Aorta (tissue), 5 donors: ENCODE measurements around the gene SCAPER. TPM values are rescaled to one million over a fixed set of nuclear protein-coding genes. Genes with fewer than 3 reads are reported as not detected.
A peak's percentile ranks its signal among the peaks of the same experiment; 100 is the strongest.
"Not testable (repeated sequence)": the region's sequence is repeated elsewhere in the genome, so short reads cannot be mapped to it uniquely, and the experiment has no call there.

Experiments
- ATAC-seq: fragments of 200-7000 bp; cut with Tn5 transposase; one replicate; pipeline ENCODE4 v1.9.1; 2022; ENCODE audit warnings: moderate library complexity; ENCODE audit not compliant: low FRiP score
- DNase-seq, 2 donors: peaks; one replicate each; pipeline ENCODE4 v3.0.0-alpha.2; 2020
- H3K27ac ChIP-seq, 2 donors: one replicate each; pipeline ENCODE4 v1.5.1; 2013; ENCODE audit warnings: low read length in 2 of 2, mild to moderate bottlenecking in 2 of 2, moderate library complexity in 2 of 2, control low read depth in 1 of 2, inconsistent platforms in 1 of 2, low read depth in 1 of 2
- H3K27me3 ChIP-seq, 2 donors: one replicate each; pipeline ENCODE4 v1.6.1; 2013; ENCODE audit warnings: control low read depth in 1 of 2, low read length in 1 of 2, mild to moderate bottlenecking in 1 of 2, moderate library complexity in 1 of 2; ENCODE audit not compliant: insufficient read depth in 2 of 2, control insufficient read depth in 1 of 2
- H3K36me3 ChIP-seq, 2 donors: one replicate each; pipeline ENCODE4 v1.6.1; 2013; ENCODE audit warnings: control low read depth in 1 of 2, low read length in 1 of 2, mild to moderate bottlenecking in 1 of 2; ENCODE audit not compliant: insufficient read depth in 2 of 2, control insufficient read depth in 1 of 2
- H3K4me1 ChIP-seq, 2 donors: one replicate each; pipeline ENCODE4 v1.6.1; 2013; ENCODE audit warnings: low read length in 2 of 2, control low read depth in 1 of 2, mild to moderate bottlenecking in 1 of 2, moderate library complexity in 1 of 2; ENCODE audit not compliant: insufficient read depth in 2 of 2, control insufficient read depth in 1 of 2
- H3K4me3 ChIP-seq, 2 donors: one replicate each; pipeline ENCODE4 v1.5.1; 2013; ENCODE audit warnings: low read length in 2 of 2, control low read depth in 1 of 2, mild to moderate bottlenecking in 1 of 2
- H3K9me3 ChIP-seq: one replicate; pipeline ENCODE4 v1.6.1; 2013; ENCODE audit warnings: mild to moderate bottlenecking, low read length; ENCODE audit not compliant: control insufficient read depth
- WGBS, 2 donors: extraction: QIAGEN DNeasy Blood & Tissue Kit; methylation state at CpG; one replicate each; pipeline ENCODE4 v1.1.7; 2013; 5-methylcytosine and 5-hydroxymethylcytosine counted together
- intact Hi-C, 2 donors: fragments of 100-400 bp; cut with DNase I; formaldehyde crosslinking; loops; one replicate each; pipeline versions ENCODE4 v1.14.2 to v1.15.0; 2022
- polyA plus RNA-seq, 2 donors: library from polyadenylated mRNA; stranded (reverse); fragments of 200-250 nt; gene quantifications; one replicate each; pipeline ENCODE4 v1.2.3, GENCODE V29; 2013
- total RNA-seq, 2 donors: library from RNA; stranded (reverse); fragmentation: NEBNext Ultra II Directional; extraction: Animal tissue kit (Norgen Biotek cat#: 25700); gene quantifications; one replicate each; pipeline ENCODE4 v1.2.1, GENCODE V29; 2021
- donor health status: healthy with polysubstance abuse.
- donor health status: Bipolar disorder and iron deficiency.
- donor health status: DM: no; HTN: no; CAD: no.
- donor health status: DM: no; HTN: no; CAD: no.
- donor health status: DM: yes; HTN: yes; CAD: no.

SCAPER gene
- total and polyA plus RNA-seq, 4 donors: 11.9 to 44.3 (median 25.6) TPM

- Histone ChIP-seq H3K27me3 (peaks cover 0 to 1% of the 10 kb centered on the region in 2 donors), H3K4me1 (no peaks in the 10 kb centered on the region), H3K9me3 (no peaks in the 10 kb centered on the region), H3K36me3 (no peaks in the 10 kb centered on the region), H3K4me3 (no peak overlapping the region), H3K27ac (no peak overlapping the region)
- no peak for ATAC-seq
- 57 to 63% methylated on average over 3 of the region's 3 CpGs for WGBS, 2 donors
- no peak for DNase-seq
- intact Hi-C loops: no loop called here
Observed at GRCh38 chr15:76324066-76324465, 581.1 kb downstream of the SCAPER start.

- Histone ChIP-seq H3K27me3 (peaks cover 0 to 1% of the 10 kb centered on the region in 2 donors), H3K36me3 (no peaks in the 10 kb centered on the region), H3K27ac (no peak overlapping the region), H3K9me3 (no peaks in the 10 kb centered on the region), H3K4me1 (no peaks in the 10 kb centered on the region), H3K4me3 (no peak overlapping the region)
- intact Hi-C loops: no loop called here
- ATAC-seq (no peak), DNase-seq (no peak)
- WGBS, 2 donors: 51 to 66% methylated on average over 5 of the region's 5 CpGs
Observed at GRCh38 chr15:76321602-76322001, 583.5 kb downstream of the SCAPER start.

DNA sequence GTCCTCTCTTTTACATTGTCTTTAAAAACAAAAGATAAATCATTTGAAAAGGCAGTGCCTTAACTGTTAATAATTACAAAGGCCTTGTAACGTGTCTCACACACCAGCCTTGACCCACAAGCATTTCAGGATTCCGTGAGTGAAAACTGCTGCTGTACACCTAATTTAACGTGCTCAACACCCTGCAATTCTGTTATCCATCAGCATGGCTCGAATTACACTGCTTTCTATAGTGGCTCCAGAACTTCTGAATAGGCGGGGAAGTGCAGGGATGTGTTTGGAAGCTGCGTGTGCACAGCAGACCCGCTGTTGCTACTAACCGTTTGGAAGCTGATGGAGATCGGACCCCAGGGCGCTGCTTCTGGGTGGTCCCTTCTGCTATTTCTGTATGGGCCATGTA lies 584.0 kb downstream of the SCAPER start:
- no peaks in the 10 kb centered on the region for H3K36me3 ChIP-seq
- no peak overlapping the region for H3K27ac ChIP-seq
- peaks cover 0 to 1% of the 10 kb centered on the region in 2 donors for H3K27me3 ChIP-seq
- intact Hi-C loops: no loop called here
- DNase-seq: no peak
- no peaks in the 10 kb centered on the region for H3K9me3 ChIP-seq
- no peak for ATAC-seq
- 45 to 56% methylated on average over 10 of the region's 10 CpGs for WGBS, 2 donors
- H3K4me1 ChIP-seq: no peaks in the 10 kb centered on the region
- H3K4me3 ChIP-seq: no peak overlapping the region

DNA sequence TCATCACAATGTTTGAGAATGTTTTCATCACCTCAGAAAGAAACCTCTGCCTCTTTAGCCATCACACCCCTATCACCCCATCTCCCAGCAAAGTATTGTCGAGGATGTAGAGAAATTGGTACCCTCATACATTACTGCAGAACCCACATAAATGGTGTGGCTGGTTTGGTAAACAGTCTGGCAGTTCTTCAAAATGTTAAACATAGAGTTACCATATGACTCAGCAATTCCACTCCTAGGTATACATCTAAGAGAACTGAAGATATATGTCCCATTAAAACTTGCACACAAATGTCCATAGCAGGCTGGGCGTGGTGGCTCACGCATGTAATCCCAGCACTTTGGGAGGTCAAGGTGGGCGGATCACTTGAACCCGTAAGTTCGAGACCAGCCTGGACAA lies 585.1 kb downstream of the SCAPER start:
- H3K4me3 ChIP-seq: no peak overlapping the region
- intact Hi-C loops: no loop called here
- no peaks in the 10 kb centered on the region for H3K4me1 ChIP-seq
- 85 to 87% methylated on average over 6 of the region's 6 CpGs for WGBS, 2 donors
- peaks cover 0 to 1% of the 10 kb centered on the region in 2 donors for H3K27me3 ChIP-seq
- no peaks in the 10 kb centered on the region for H3K36me3 ChIP-seq
- no peak for ATAC-seq
- no peak for DNase-seq
- H3K9me3 ChIP-seq: no peaks in the 10 kb centered on the region
- no peak overlapping the region for H3K27ac ChIP-seq

DNA sequence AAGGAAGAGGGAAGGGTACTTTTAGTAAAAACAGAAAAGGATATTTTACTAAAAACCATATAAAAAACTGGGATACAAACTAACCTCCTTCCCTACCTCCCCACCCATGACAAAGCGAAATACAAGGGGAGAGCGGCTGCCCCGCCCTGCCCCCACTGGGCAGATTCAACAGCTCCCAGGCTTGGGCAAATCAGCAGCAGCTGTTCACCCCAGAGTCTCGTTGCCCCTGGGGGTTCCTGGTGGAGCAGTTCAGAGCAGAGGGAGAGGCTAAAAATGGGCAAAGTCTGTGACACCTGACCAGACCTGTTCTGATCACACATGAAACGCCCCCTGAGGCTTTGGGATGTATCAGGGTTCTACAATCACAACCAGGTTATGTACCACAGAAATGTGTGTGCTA lies 591.4 kb downstream of the SCAPER start:
- 70 to 75% methylated on average over 5 of the region's 5 CpGs for WGBS, 2 donors
- intact Hi-C loops: no loop called here
- Histone ChIP-seq H3K4me1 (no peaks in the 10 kb centered on the region), H3K27ac (no peak overlapping the region), H3K36me3 (no peaks in the 10 kb centered on the region), H3K27me3 (no peaks in the 10 kb centered on the region), H3K4me3 (no peak overlapping the region), H3K9me3 (no peaks in the 10 kb centered on the region)
- DNase-seq: no peak
- no peak for ATAC-seq

DNA sequence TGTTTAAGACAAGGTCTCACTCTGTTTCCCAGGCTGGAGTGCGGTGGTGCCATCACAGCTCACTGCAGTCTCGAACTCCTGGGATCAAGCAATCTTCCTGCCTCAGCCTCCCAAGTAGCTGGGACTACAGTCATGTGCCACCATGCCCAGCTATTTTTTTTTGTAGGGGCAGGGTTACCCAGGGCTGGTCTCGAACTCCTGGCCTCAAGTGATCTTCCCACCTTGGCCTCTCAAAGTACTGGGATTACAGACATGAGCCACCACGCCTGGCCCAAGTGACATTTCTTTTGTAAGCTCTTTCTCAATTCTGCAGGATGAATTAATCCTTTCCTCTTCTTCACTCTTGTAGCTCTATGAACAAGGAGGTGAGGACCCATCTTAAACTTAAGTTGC lies 592.0 kb downstream of the SCAPER start:
- ATAC-seq, intact Hi-C loops, H3K27me3 ChIP-seq, H3K4me1 ChIP-seq, H3K36me3 ChIP-seq, H3K9me3 ChIP-seq, H3K4me3 ChIP-seq, H3K27ac ChIP-seq, DNase-seq: not testable (repeated sequence)
- 86% methylated on average over 4 of the region's 4 CpGs for WGBS, 2 donors

DNA sequence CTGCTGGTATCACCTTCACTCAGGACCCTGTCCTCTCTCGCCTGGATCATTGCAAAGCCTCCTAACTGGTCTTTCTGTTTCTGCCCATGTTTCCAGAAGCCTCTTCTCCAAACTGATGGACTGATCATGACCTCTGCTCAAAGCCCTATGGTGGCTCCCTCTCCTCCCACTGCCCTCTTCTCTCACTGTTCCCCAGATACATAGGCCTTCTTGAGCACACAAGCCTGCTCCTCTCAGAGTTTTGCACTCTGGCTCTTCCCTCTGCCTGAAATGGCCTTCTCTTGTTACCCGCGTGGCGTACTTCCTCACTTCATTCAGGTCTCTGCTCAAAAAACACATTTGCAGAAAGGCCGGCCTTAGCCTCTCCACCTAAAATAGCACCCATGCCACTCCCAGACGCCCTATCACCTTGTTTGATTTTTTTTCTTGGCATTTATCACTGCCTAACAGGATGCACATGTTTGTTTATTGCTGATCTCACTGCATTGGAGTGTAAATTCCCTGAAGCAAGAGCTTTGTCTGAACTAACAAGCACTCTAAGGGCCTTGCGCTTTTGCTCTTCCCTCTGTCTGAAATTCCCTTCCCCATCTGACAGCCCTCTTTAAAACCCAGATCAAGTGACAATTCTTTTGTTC lies 592.5 kb downstream of the SCAPER start:
- intact Hi-C loops: no loop called here
- ATAC-seq: no peak

GRCh38 chr15:76311100-76311953 lies 593.8 kb downstream of the SCAPER start, which contains the start of gene ETFA:
TSS of gene ETFA (minus strand) at chr15:76311469. CDS start at chr15:76311388, 81 bp downstream.
- Histone ChIP-seq H3K9me3 (no peaks in the 10 kb centered on the region), H3K36me3 (no peaks in the 10 kb centered on the region), H3K27me3 (no peaks in the 10 kb centered on the region), H3K4me1 (no peaks in the 10 kb centered on the region), H3K4me3 (peak within 1 kb of the TSS; percentile 30 to 78), H3K27ac (peak within 1 kb of the TSS; percentile 29 to 61)
- ATAC-seq: peak; percentile 100
- intact Hi-C loops: no loop called here
- DNase-seq: peak; percentile 99 to 100
- WGBS, 2 donors: 0 to 1% methylated on average over 51 to 60 of the region's 60 CpGs

More for the DNA sequence above, 592.5 kb downstream of the SCAPER start:
- no peaks in the 10 kb centered on the region for H3K27me3 ChIP-seq
- no peak for DNase-seq
- no peak overlapping the region for H3K27ac ChIP-seq
- 76 to 80% methylated on average over 7 of the region's 7 CpGs for WGBS, 2 donors
- H3K36me3 ChIP-seq: no peaks in the 10 kb centered on the region
- no peak overlapping the region for H3K4me3 ChIP-seq
- H3K4me1 ChIP-seq: no peaks in the 10 kb centered on the region
- H3K9me3 ChIP-seq: no peaks in the 10 kb centered on the region
